MM.1S (cell line): ENCODE measurements around the gene UTS2.

Experiments
- DNase-seq: peaks from one replicate; pipeline ENCODE4 v3.0.0-alpha.2; 2015
- H2AFZ ChIP-seq: fragments of 300-600 bp; sonication (generic); 2 replicates; pipeline ENCODE4 v1.6.0; 2016; ENCODE audit warnings: antibody characterized with exemption, low read length
- H3F3A ChIP-seq: fragments of 300-600 bp; sonication (generic); 2 replicates; pipeline ENCODE4 v1.6.1; 2016; ENCODE audit warnings: mild to moderate bottlenecking, antibody characterized with exemption, low read length, moderate library complexity, mixed read lengths; ENCODE audit not compliant: insufficient read depth
- H3K27ac ChIP-seq: fragments of 300-600 bp; sonication (generic); 2 replicates; pipeline ENCODE4 v1.5.1; 2016; ENCODE audit warnings: mild to moderate bottlenecking, low read length
- H3K27me3 ChIP-seq: fragments of 300-600 bp; sonication (generic); replicated peaks from 2 replicates; pipeline ENCODE4 v1.6.0; 2016; ENCODE audit warnings: low read length; ENCODE audit not compliant: insufficient read depth
- H3K36me3 ChIP-seq: fragments of 300-600 bp; sonication (generic); replicated peaks from 2 replicates; pipeline ENCODE4 v1.6.1; 2016; ENCODE audit warnings: mild to moderate bottlenecking, low read length, mixed read lengths; ENCODE audit not compliant: insufficient read depth
- H3K4me1 ChIP-seq: fragments of 300-600 bp; sonication (generic); 2 replicates; pipeline ENCODE4 v1.6.1; 2016; ENCODE audit warnings: low read length, mixed read lengths
- H3K4me2 ChIP-seq: fragments of 300-600 bp; sonication (generic); 2 replicates; pipeline ENCODE4 v1.6.0; 2016; ENCODE audit warnings: low read depth, low read length
- H3K4me3 ChIP-seq: fragments of 300-600 bp; sonication (generic); 2 replicates; pipeline ENCODE4 v1.5.1; 2016; ENCODE audit warnings: low read length, mixed read lengths
- H3K79me2 ChIP-seq: fragments of 300-600 bp; sonication (generic); 2 replicates; pipeline ENCODE4 v1.6.1; 2016; ENCODE audit warnings: mixed run types, low read length, mixed read lengths
- H3K9ac ChIP-seq: fragments of 300-600 bp; sonication (generic); 2 replicates; pipeline ENCODE4 v1.6.1; 2016; ENCODE audit warnings: low read length, mixed read lengths
- H3K9me2 ChIP-seq: fragments of 300-600 bp; sonication (generic); replicated peaks from 2 replicates; pipeline ENCODE4 v1.6.1; 2016; ENCODE audit warnings: mild to moderate bottlenecking, low read length, mixed read lengths; ENCODE audit not compliant: insufficient read depth
- H3K9me3 ChIP-seq: fragments of 300-600 bp; sonication (generic); replicated peaks from 2 replicates; pipeline ENCODE4 v1.6.1; 2016; ENCODE audit warnings: mild to moderate bottlenecking, low read length, mixed read lengths; ENCODE audit not compliant: insufficient read depth
- H4K20me1 ChIP-seq: fragments of 300-600 bp; sonication (generic); 2 replicates; pipeline ENCODE4 v1.6.1; 2016; ENCODE audit warnings: mild to moderate bottlenecking, low read length, moderate library complexity, mixed read lengths; ENCODE audit not compliant: insufficient read depth
- CTCF ChIP-seq: fragments of 300-600 bp; sonication (generic); IDR thresholded peaks from 2 replicates; pipeline ENCODE4 v1.5.1; 2016; ENCODE audit warnings: antibody characterized with exemption, low read length, mixed read lengths
- EZH2 ChIP-seq: fragments of 300-600 bp; sonication (generic); optimal IDR thresholded peaks from 2 replicates; pipeline ENCODE3; 2017; ENCODE audit warnings: low read depth, mild to moderate bottlenecking, antibody characterized with exemption, low read length, mixed read lengths
- EZH2phosphoT487 ChIP-seq: fragments of 300-600 bp; sonication (generic); IDR thresholded peaks from 2 replicates; pipeline ENCODE4 v1.6.1; 2018; ENCODE audit warnings: antibody characterized with exemption, low read length

Gene UTS2

GRCh38 chr1:7896994-7897393 is 44.1 kb upstream of the UTS2 start:
- no peak overlapping the region for H3K4me2 ChIP-seq
- no peaks in the 10 kb centered on the region for H3F3A ChIP-seq
- H3K4me3 ChIP-seq = no peak overlapping the region
- H3K36me3 ChIP-seq = no peaks in the 10 kb centered on the region
- no peaks in the 10 kb centered on the region for H3K9me2 ChIP-seq
- no peaks in the 10 kb centered on the region for H3K79me2 ChIP-seq
- H3K4me1 ChIP-seq = 0 out of 2 replicates have a peak, but pooled peaks cover 3% of the 10 kb centered on the region
- H4K20me1 ChIP-seq = no peaks in the 10 kb centered on the region
- no peak overlapping the region for H2AFZ ChIP-seq
- peaks cover 7% of the 10 kb centered on the region for H3K27me3 ChIP-seq
- no peak for DNase-seq
- TF ChIP-seq CTCF (no peak), EZH2 (no peak), EZH2phosphoT487 (no peak)
- H3K9me3 ChIP-seq = no peaks in the 10 kb centered on the region
- no peak overlapping the region for H3K9ac ChIP-seq
- no peak overlapping the region for H3K27ac ChIP-seq

DNA sequence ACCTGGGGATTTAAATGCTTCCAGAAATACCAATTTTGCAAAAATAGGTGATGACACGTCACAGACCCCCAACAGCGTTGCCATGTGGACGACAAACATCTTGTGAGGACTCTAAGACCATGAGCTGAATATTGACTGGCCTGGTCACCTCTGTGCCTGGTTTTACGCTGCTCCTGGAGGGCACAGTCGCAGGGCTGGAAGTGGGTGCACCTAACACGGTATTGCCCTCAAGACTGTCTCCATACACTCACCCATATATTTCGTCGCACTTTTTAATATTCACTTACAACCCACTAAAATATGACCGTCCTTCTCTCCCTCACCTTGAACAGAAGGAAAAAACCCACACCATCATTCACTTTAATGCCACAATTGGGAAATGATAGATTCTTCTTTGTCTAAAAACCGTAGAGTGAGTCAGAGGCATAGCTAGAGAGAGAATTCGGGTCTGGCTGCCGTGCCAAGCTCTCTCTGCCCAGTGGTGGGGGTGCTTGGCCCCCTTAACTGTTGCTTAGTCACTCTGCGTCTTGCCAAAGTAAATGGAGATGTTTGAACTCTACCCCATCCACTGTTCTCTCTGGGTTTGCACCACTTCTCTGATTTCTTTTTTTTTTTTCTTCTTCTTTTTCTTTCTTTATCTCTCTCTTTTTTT is 40.8 kb upstream of the UTS2 start:
- no peaks in the 10 kb centered on the region for H3K79me2 ChIP-seq
- no peaks in the 10 kb centered on the region for H3F3A ChIP-seq
- no peaks in the 10 kb centered on the region for H4K20me1 ChIP-seq
- no peaks in the 10 kb centered on the region for H3K9me3 ChIP-seq
- no peak for DNase-seq
- no peak overlapping the region for H3K4me3 ChIP-seq
- H3K4me2 ChIP-seq = no peak overlapping the region
- H3K36me3 ChIP-seq = no peaks in the 10 kb centered on the region
- no peaks in the 10 kb centered on the region for H3K4me1 ChIP-seq
- H3K9ac ChIP-seq = no peak overlapping the region
- H2AFZ ChIP-seq = no peak overlapping the region
- H3K27me3 ChIP-seq = peaks cover 17% of the 10 kb centered on the region
- H3K27ac ChIP-seq = no peak overlapping the region
- no peak for TF ChIP-seq EZH2phosphoT487
- H3K9me2 ChIP-seq = no peaks in the 10 kb centered on the region

- Histone ChIP-seq H4K20me1 (no peaks in the 10 kb centered on the region), H3K27ac (no peak overlapping the region), H3K9me2 (no peaks in the 10 kb centered on the region), H2AFZ (no peak overlapping the region), H3K9ac (no peak overlapping the region), H3K36me3 (no peaks in the 10 kb centered on the region), H3K4me1 (no peaks in the 10 kb centered on the region), H3K79me2 (no peaks in the 10 kb centered on the region), H3K9me3 (no peaks in the 10 kb centered on the region), H3K4me2 (no peak overlapping the region), H3K27me3 (peaks cover 27% of the 10 kb centered on the region), H3F3A (no peaks in the 10 kb centered on the region), H3K4me3 (no peak overlapping the region)
- no peak for DNase-seq
- TF ChIP-seq CTCF = no peak
- no peak for TF ChIP-seq EZH2
- TF ChIP-seq EZH2phosphoT487 = no peak
Measured at GRCh38 chr1:7891804-7892203, 38.9 kb upstream of the UTS2 start.

GRCh38 chr1:7890853-7891252 is 38.0 kb upstream of the UTS2 start:
- Histone ChIP-seq H3K27me3 (peaks cover 34% of the 10 kb centered on the region), H4K20me1 (no peaks in the 10 kb centered on the region), H3K9me2 (no peaks in the 10 kb centered on the region), H3K9me3 (no peaks in the 10 kb centered on the region), H2AFZ (no peak overlapping the region), H3K79me2 (no peaks in the 10 kb centered on the region), H3K4me3 (no peak overlapping the region), H3K4me1 (no peaks in the 10 kb centered on the region), H3K4me2 (no peak overlapping the region), H3F3A (no peaks in the 10 kb centered on the region), H3K9ac (no peak overlapping the region), H3K27ac (no peak overlapping the region), H3K36me3 (no peaks in the 10 kb centered on the region)
- DNase-seq = no peak
- TF ChIP-seq CTCF (no peak), EZH2phosphoT487 (no peak), EZH2 (no peak)
